HCT116 (cell line): Measurements from ENCODE around the gene TMEM134. TPM values are rescaled to one million over a fixed set of nuclear protein-coding genes. Genes with fewer than 3 reads are reported as not detected.
A peak's percentile ranks its signal among the peaks of the same experiment; 100 is the strongest.

Source experiments
- ATAC-seq: fragments of 200-7000 bp; cut with Tn5 transposase; 2 replicates; pipeline ENCODE4 v1.9.1; 2020; ENCODE audit warnings: mild to moderate bottlenecking, moderate library complexity
- BruUV-seq: library from RNA; stranded (reverse); fragments of 400-500 nt; replicated peaks from 2 replicates; lab custom pipeline; 2021; lab: Mats Ljungman, UMichigan
- CTCF ChIA-PET: fragments of 300-600 bp; sonication (Branson Sonifier 250); formaldehyde crosslinking; loops from one replicate; lab custom pipeline; 2021; ENCODE audit warnings: antibody characterized with exemption; lab: Charles Lee
- POLR2A ChIA-PET: fragments of 300-600, 350-600 bp; sonication (Branson Sonifier 250); formaldehyde crosslinking; loops from one replicate; lab custom pipeline; 2021; ENCODE audit warnings: antibody characterized with exemption; lab: Charles Lee
- RAD21 ChIA-PET, 2 experiments: fragments of 300-600 bp; sonication (Branson Sonifier 250); formaldehyde crosslinking; loops; one replicate each; lab custom pipeline; 2023; ENCODE audit warnings: low total read pairs in 2 of 2; ENCODE audit not compliant: uncharacterized antibody in 2 of 2, unreplicated experiment in 2 of 2, low non-redundant PET in 1 of 2; lab: Charles Lee
- DNase-seq: peaks from one replicate; pipeline ENCODE4 v3.0.0-alpha.2; 2010; ENCODE audit warnings: low read depth, low spot score
- H2AFZ ChIP-seq: fragments of 200-600 bp; shearing (Covaris generic), sonication (generic); 2 replicates; pipeline ENCODE4 v1.6.1; 2017; ENCODE audit warnings: low read depth, mixed run types, mixed read lengths, antibody characterized with exemption, low read length; ENCODE audit not compliant: poor library complexity, severe bottlenecking
- H3K27ac ChIP-seq: 2 replicates; pipeline ENCODE4 v1.5.1; 2012; ENCODE audit warnings: low read depth, low read length
- H3K27me3 ChIP-seq: fragments of 200-600 bp; sonication (generic); 2 replicates; pipeline ENCODE4 v1.6.1; 2016; ENCODE audit warnings: mixed run types, low read length, mixed read lengths; ENCODE audit not compliant: insufficient read depth
- H3K36me3 ChIP-seq, 2 experiments: fragments of 200-500 bp in 1 of 2; fragments of 200-600 bp in 1 of 2; sonication (Bioruptor generic) in 1 of 2; sonication (generic) in 1 of 2; 2 replicates each; pipeline versions ENCODE4 v1.5.1 to v1.6.1; 2014 to 2016; ENCODE audit warnings: low read length in 2 of 2, inconsistent platforms in 1 of 2, mixed read lengths in 1 of 2, mixed run types in 1 of 2; ENCODE audit not compliant: insufficient read depth in 2 of 2, control insufficient read depth in 1 of 2
- H3K4me1 ChIP-seq, 2 experiments: fragments of 200-600 bp in 1 of 2; sonication (generic) in 1 of 2; 2 replicates each; pipeline versions ENCODE4 v1.5.1 to v1.6.1; 2012 to 2017; ENCODE audit warnings: low read length in 2 of 2, inconsistent platforms in 1 of 2, mild to moderate bottlenecking in 1 of 2, mixed read lengths in 1 of 2, mixed run types in 1 of 2, moderate library complexity in 1 of 2; ENCODE audit not compliant: insufficient read depth in 2 of 2, control insufficient read depth in 1 of 2
- H3K4me2 ChIP-seq: fragments of 200-600 bp; sonication (generic); 2 replicates; pipeline ENCODE4 v1.6.1; 2017; ENCODE audit warnings: mixed run types, low read length, mixed read lengths
- H3K4me3 ChIP-seq, 2 experiments: fragments of 200-600 bp in 1 of 2; sonication (generic) in 1 of 2; replicated peaks in 1 of 2; 2 replicates each; pipeline ENCODE4 v1.5.1; 2011 to 2016; ENCODE audit warnings: low read length in 2 of 2, control low read depth in 1 of 2, low read depth in 1 of 2, mild to moderate bottlenecking in 1 of 2, mixed read lengths in 1 of 2, mixed run types in 1 of 2
- H3K79me2 ChIP-seq: fragments of 200-600 bp; sonication (generic); 2 replicates; pipeline ENCODE4 v1.6.1; 2017; ENCODE audit warnings: mild to moderate bottlenecking, mixed run types, low read length, moderate library complexity, mixed read lengths; ENCODE audit not compliant: insufficient read depth
- H3K9ac ChIP-seq: fragments of 200-600 bp; sonication (generic); 2 replicates; pipeline ENCODE4 v1.6.1; 2016; ENCODE audit warnings: low read length, mixed read lengths
- H3K9me2 ChIP-seq: fragments of 200-600 bp; sonication (generic), shearing (Covaris generic); 2 replicates; pipeline ENCODE4 v1.6.1; 2017; ENCODE audit warnings: mixed run types, mild to moderate bottlenecking, moderate library complexity; ENCODE audit not compliant: insufficient read depth
- H3K9me3 ChIP-seq, 2 experiments: fragments of 200-500 bp in 1 of 2; fragments of 200-600 bp in 1 of 2; sonication (Bioruptor generic) in 1 of 2; sonication (generic) in 1 of 2; 2 replicates each; pipeline ENCODE4 v1.6.1; 2014 to 2017; ENCODE audit warnings: low read length in 2 of 2, mixed read lengths in 2 of 2, inconsistent platforms in 1 of 2, low read depth in 1 of 2, mild to moderate bottlenecking in 1 of 2, mixed run types in 1 of 2, moderate library complexity in 1 of 2; ENCODE audit not compliant: control insufficient read depth in 1 of 2, insufficient read depth in 1 of 2
- H4K20me1 ChIP-seq: fragments of 200-600 bp; sonication (generic), shearing (Covaris generic); 2 replicates; pipeline ENCODE4 v1.6.1; 2017; ENCODE audit warnings: mixed run types, mild to moderate bottlenecking, moderate library complexity; ENCODE audit not compliant: insufficient read depth
- ATF3 ChIP-seq: IDR thresholded peaks from 2 replicates; pipeline ENCODE4 v1.6.1; 2012
- CBX3 ChIP-seq: IDR thresholded peaks from 2 replicates; pipeline ENCODE4 v1.6.1; 2012; ENCODE audit warnings: low read depth
- CTCF ChIP-seq, 3 experiments: fragments of 200-600 bp in 1 of 3; sonication (generic) in 1 of 3; IDR thresholded peaks in 2 of 3; conservative IDR thresholded peaks in 1 of 3; 2 replicates each; pipeline ENCODE4 v1.5.1; 2012 to 2017; ENCODE audit warnings: low read depth in 2 of 3, low read length in 2 of 3, antibody characterized with exemption in 1 of 3, borderline replicate concordance in 1 of 3, control low read depth in 1 of 3, mild to moderate bottlenecking in 1 of 3, mixed read lengths in 1 of 3, mixed run types in 1 of 3, moderate library complexity in 1 of 3; ENCODE audit not compliant: insufficient read depth in 1 of 3
- EGR1 ChIP-seq: IDR thresholded peaks from 2 replicates; pipeline ENCODE4 v1.6.1; 2012; ENCODE audit warnings: low read depth
- ELF1 ChIP-seq: IDR thresholded peaks from 2 replicates; pipeline ENCODE4 v1.6.1; 2012; ENCODE audit warnings: low read depth, borderline replicate concordance
- POLR2A ChIP-seq: IDR thresholded peaks from 2 replicates; pipeline ENCODE4 v1.7.0; 2011; ENCODE audit warnings: borderline replicate concordance; ENCODE audit not compliant: insufficient read depth, insufficient read length; ENCODE audit errors: extremely low read depth
- POLR2AphosphoS5 ChIP-seq: IDR thresholded peaks from 2 replicates; pipeline ENCODE4 v1.6.1; 2011; ENCODE audit warnings: mild to moderate bottlenecking, low read depth, low read length, moderate library complexity
- REST ChIP-seq: IDR thresholded peaks from 2 replicates; pipeline ENCODE4 v1.6.1; 2012; ENCODE audit warnings: low read depth
- TCF7L2 ChIP-seq: IDR thresholded peaks from 2 replicates; pipeline ENCODE4 v1.7.0; 2011; ENCODE audit warnings: borderline replicate concordance, inconsistent platforms; ENCODE audit not compliant: insufficient read depth, insufficient read length; ENCODE audit errors: extremely low read depth
- ZFX ChIP-seq: fragments of 450-650 bp; IDR thresholded peaks from 2 replicates; pipeline ENCODE4 v1.6.1; 2017
- intact Hi-C: fragments of 100-400 bp; cut with micrococcal nuclease; formaldehyde crosslinking; loops from 2 replicates; pipeline ENCODE4 v1.10.0; 2022
- total RNA-seq: library from RNA; stranded (reverse); gene quantifications from one replicate; pipeline ENCODE4 v1.2.1, GENCODE V29; 2021; ENCODE audit not compliant: unreplicated experiment

The TMEM134 gene
- total RNA-seq, 1 experiment from 2014 or later = 44.2 TPM

DNA sequence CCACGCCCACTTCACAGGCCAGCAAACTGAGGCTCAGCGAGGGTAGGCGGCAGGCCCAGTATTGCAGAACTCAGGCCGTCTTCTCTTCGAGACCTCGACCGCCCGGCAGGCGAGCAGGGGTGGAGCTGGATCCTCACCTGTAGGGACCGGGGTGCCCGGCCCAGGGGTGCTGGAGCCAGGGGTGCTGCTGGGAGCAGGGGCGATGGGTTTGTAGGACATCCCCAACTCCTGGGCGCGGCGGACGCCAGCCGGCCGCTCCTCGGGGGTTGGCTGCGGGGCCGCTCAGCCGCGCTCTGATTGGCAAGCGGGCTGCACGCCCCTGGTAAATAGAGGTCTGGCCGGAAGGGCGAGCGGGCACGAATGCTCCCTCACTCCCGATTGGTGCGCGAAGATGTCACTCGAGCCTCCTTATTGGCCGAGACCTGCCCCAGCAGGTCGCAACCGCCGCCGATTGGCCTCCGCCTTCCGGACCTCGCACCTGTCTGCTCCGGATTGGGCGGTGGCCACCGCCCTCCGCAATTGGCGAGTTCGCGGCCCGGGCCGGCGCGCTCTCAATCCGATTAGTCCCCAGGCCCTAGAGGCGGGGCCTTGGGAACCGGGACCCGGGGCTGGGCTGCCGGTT is 38.9 kb upstream of the TMEM134 start, which contains the start of gene CDK2AP2:
Gene CDK2AP2, minus strand, starts transcription at position 299 of the 622 bp plus-strand sequence. Its CDS starts 80 bp downstream, at position 219.
- H3K36me3 ChIP-seq = no peaks in the 10 kb centered on the region
- H3K79me2 ChIP-seq = peaks cover 26% of the 10 kb centered on the region
- BruUV-seq = no TSS peak
- DNase-seq (peak; percentile 99), ATAC-seq (peak; percentile 79)
- TF ChIP-seq ZFX (peak; percentile 49; the same call in 1 of the 2 replicates), ELF1 (no peak), POLR2A (peak; percentile 26), POLR2AphosphoS5 (peak; percentile 89)
- ChIA-PET POLR2A (no interaction called here), CTCF (no interaction called here), RAD21 (no interaction called here)
- no peaks in the 10 kb centered on the region for H3K27me3 ChIP-seq
- peak within 1 kb of the TSS; percentile 95 for H3K9ac ChIP-seq
- no peaks in the 10 kb centered on the region for H3K9me2 ChIP-seq
- no peaks in the 10 kb centered on the region for H3K9me3 ChIP-seq
- intact Hi-C loops = loop anchor here (1.0 to 5.0 kb wide), 3 partner anchors 81 to 157 kb away; partner anchors contain the start of genes PPP1CA and RPS6KB2
- peaks cover 31 to 43% of the 10 kb centered on the region in 2 experiments for H3K4me1 ChIP-seq
- peak within 1 kb of the TSS; percentile 72 to 85 for H3K4me3 ChIP-seq
- H2AFZ ChIP-seq = peak within 1 kb of the TSS; percentile 22
- peak within 1 kb of the TSS; percentile 93 for H3K27ac ChIP-seq
- H4K20me1 ChIP-seq = no peaks in the 10 kb centered on the region
- H3K4me2 ChIP-seq = peak within 1 kb of the TSS; percentile 88

DNA sequence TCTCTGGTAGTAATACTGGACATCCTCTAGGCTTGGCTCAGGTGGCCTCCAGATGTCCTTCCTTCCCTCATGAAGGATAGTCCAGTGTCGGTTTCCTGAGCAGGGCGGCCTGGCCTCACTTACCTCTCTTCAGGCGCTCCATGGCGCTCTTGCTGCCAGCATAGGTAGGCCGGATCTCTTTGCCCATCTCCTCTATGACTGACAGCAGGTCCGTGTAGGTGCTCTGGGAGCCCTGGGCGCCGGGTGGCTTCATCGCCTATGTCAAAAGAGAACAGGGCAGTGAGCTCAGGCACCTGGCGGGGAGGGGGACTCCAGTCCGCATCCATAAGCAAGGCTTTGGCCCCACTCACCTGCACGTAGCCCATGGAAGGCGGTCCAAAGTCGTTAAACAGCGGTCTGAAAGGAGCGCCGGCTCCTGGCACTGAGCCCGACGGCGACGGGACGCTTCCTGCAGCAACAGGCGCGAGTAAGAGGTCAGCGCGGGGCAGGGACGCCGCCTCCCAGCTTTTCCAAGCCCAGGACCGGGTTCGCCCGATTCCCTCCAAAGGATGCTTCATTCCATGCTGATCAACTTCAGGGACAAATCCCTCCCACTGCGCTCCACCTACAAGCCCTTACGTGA is 38.3 kb upstream of the TMEM134 start:
- DNase-seq (no peak), ATAC-seq (no peak)
- Histone ChIP-seq H3K4me2 (peak overlapping the region; percentile 88), H3K9me3 (no peaks in the 10 kb centered on the region), H3K27me3 (no peaks in the 10 kb centered on the region), H2AFZ (no peak overlapping the region), H3K27ac (peak overlapping the region; percentile 93), H3K36me3 (no peaks in the 10 kb centered on the region), H3K4me3 (peak overlapping the region; percentile 72 to 85), H4K20me1 (no peaks in the 10 kb centered on the region), H3K4me1 (peaks cover 31 to 43% of the 10 kb centered on the region in 2 experiments), H3K9ac (peak overlapping the region; percentile 95), H3K9me2 (no peaks in the 10 kb centered on the region), H3K79me2 (peaks cover 29% of the 10 kb centered on the region)
- POLR2A ChIA-PET = no interaction called here
- RAD21 ChIA-PET = no interaction called here
- intact Hi-C loops = loop anchor here (1.0 to 5.0 kb wide), 3 partner anchors 80 to 157 kb away; partner anchors contain the start of genes PPP1CA and RPS6KB2
- CTCF ChIA-PET = no interaction called here
- TSS peak; percentile 76 for BruUV-seq
- TF ChIP-seq TCF7L2 (no peak), EGR1 (no peak), ATF3 (no peak), ELF1 (no peak), CBX3 (no peak), CTCF (IDR thresholded peaks at IDR 0.05 in 2 of 3, conservative IDR thresholded peaks at IDR 0.05 in 1 of 3; ENCODE audit: borderline replicate concordance in 1 of 3, insufficient read depth in 1 of 3, low read depth in 2 of 3, low read length in 2 of 3) (no peak), REST (no peak)
